HG02840 (cell line): ENCODE results near the gene CCDC158.
"Not testable (repeated sequence)": the region's sequence is repeated elsewhere in the genome, so short reads cannot be mapped to it uniquely, and the experiment has no call there.

Experiments
- ATAC-seq: cut with Tn5 transposase; IDR thresholded peaks from one replicate; pipeline ENCODE4 v1.9.1; 2021; ENCODE audit warnings: mild to moderate bottlenecking, moderate library complexity, moderate number of reproducible peaks; ENCODE audit not compliant: unreplicated experiment, low FRiP score

The CCDC158 gene

DNA sequence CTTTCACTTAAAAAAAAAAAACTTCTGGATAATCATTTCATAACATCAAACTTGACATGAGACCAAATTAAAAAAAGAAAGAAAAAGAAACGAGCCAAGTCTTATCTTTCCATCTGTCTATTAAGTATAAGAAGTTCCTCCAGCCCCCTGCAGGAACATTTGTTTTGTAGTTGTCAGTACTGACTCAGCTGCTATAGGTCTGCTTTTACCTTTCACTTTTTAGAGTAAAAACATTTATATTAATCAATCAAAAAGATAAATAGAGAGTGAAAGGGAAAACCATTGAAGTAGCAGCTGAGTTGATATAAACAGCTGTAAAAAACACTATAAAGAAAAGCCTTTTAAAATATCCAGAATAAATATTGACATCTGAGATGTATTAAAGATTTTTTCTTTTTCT, 46.1 kb downstream of the CCDC158 start:
- ATAC-seq, result no peak

DNA sequence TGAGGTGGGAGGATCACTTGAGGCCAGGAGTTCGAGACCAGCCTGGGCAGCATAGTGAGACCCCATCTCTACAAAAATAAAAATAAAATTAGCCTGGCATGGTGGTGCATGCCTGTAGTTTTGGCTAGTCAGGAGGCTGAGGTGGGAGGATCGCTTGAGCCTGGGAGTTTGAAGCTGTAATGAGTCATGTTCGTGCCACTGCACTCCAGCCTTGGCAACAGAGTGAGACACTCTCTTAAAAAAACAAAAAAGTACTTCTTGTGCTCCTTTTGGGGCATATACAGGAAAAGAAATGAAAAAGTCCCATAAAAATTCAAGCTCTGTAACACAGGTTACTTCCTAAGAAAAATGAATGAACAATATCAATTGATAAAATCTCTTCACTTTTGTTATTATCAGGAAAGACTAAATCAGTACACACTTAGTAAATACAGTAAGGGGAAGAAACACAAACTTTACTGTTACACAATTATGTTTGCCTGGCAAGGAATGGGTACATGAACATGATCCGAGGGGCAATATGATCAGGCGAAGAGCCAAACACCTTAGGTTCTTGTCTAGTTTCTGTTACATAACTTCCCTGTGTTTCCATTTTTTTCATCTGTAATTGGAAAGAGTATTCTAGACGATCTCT, 46.9 kb downstream of the CCDC158 start:
- no peak for ATAC-seq

DNA sequence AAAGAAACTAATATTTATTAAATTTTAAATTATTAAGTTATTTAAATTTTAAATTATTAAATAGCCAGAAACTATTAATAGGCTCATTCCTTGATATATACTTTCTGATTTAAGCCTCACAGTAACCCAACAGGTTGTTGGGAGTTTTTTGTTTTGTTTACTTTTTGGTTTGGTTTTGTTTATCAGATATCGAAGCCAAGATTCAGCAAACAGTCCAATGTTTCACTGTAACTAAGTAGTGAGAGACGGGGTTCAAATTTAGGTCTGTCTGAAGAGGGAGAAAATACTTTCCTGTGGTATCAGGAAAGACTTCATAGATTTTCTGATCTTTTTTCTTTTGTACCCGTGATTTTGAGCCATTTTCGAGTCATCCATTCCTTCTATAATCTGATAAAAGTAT, 54.2 kb downstream of the CCDC158 start:
- ATAC-seq, result no peak

DNA sequence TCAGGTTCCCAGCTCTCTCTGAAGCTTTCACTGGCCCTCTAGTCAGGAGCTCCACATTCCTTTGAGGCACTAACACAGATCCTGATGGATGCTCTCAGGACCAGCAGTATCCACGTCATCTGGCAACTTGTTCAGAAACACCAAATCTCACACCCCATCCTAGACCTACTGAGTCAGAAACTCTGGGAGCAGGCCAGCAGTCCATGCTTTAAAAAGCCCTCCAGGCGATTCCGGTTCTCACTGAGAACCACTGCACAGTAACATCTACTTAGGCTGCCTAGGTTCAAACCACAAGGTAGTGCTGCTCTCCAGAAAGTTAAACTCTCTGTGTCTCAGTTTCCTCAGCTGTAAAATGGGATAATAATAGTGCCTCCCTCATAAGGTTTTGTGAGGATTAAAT, 55.3 kb downstream of the CCDC158 start:
- ATAC-seq, result no peak

DNA sequence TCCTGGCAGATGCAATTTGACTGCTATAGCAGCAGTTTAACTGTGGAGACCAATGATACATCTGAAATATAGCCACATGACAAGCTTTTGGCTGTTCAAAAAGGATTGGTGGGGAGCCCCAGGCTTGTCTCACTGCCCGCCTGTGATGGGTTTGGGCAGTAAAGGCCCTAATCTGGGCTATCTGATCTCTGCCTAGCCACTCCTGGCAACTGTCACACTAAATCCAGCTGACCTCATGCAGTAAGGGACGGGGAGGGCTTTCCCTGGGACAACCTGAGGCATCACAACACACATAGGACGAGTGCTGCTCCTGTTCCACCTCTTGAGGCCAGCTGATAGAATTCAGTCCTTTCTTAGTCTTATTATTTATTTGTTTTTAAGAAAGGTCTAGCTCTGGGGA, 56.2 kb downstream of the CCDC158 start:
- ATAC-seq, result no peak

DNA sequence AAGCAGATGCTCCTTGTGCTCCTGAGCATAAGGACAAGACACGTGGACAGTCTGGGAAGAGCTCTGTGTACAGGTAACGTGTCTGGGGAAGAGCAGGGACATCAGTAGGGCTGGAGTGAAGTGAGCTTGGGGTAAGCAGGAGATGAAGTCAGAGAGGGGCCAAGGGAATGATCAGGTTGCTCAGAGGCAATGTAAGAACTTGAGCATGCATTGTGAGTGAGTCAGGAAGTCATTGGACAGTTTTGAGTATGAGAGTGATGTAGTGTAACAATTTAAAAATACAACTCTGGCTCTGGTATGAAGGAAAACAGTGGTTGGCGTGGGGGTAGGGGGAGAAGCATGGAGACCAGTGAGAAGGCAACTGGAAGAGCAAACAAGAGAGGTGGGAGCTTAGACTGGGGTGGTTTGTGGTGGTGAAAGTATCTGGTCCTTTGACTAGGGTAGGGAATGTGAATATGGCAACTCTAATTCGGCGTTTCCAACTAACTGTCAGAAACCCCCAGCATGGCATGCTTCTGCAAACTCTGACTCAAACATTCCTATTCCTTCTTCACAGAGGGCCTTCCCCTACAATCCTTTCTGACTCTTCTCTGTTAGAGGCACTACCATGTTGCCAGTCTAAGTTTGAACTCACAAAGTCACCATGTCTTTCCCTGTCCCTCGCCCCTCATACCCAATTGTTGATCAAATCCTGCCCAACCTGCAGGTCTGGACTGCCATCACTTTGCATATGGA, 57.2 kb downstream of the CCDC158 start:
- ATAC-seq, result no peak

DNA sequence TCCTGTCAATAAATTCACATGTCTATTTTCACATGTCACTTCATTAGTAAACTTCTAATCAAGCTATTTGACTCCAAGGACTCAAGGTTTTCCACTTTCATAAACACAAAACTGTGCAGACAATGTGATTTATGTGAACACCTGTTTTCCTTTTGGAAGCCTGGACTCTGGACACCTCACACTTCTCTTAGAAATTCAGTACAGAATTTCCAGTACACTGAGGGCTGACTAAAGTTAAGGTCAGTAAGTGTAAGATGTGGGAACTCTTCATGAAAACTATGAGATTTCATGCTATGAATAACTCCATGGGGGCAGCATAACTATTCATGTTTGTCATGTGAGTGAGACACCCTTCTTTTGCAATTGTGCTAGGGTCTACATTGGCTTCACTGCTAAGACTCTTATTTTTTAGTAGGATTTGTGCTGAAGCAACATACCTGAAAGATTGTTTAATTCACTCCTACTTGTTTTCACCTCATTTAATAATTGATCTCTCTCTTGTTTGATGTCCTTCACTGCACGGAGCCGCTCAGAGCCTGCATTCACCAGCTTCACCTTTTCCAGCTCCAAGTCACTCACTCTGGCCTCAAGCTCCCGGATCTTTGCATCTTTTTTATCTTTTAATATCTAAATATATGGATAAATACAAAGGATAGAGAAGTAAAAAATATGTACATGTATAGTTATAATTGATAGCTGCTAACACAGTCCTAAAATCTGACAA, 59.1 kb downstream of the CCDC158 start:
- ATAC-seq, result no peak

DNA sequence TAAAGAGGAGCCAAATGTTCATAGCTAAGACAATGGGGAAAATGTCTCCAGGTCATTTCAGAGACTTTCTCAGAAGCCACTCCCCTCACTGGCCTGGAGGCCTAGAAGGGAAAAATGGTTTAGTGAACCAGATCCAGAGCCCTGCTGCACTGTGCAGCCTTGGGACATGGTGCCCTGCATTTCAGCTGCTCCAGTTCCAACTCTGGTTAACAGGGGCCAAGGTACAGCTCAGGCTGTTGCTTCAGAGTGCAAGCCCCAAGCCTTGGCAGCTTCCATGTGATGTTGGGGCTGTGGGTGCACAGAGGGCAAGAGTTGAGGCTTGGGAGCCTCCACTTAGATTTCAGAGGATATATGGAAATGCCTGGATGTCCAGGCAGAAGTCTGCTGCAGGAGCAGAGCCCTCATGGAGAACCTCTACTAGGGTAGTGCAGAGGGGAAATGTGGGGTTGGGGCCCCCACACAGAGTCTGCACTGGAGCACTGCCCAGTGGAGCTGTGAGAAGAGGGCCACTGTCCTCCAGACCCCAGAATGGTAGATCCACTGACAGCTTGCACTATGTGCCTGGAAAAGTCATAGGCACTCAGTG, 61.0 kb downstream of the CCDC158 start:
- ATAC-seq, result not testable (repeated sequence)

DNA sequence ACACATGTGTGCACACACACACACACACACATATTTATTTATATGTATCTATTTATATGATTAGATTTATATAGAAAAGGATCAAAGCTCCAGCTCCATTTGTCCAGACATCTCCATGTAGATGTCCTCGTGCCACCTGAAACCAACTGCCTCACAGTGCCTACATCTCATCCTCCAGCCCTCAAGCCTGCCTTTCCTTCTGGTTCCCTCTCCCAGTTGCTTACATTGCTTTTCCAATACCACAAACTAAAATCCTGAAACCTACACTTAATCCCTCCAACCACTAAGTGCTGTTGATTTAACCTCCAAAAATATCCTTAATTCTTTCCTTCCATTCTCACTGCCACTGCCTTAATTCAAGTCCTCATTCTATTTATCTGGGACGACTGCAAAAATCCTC, 63.0 kb downstream of the CCDC158 start:
- ATAC-seq, result no peak

DNA sequence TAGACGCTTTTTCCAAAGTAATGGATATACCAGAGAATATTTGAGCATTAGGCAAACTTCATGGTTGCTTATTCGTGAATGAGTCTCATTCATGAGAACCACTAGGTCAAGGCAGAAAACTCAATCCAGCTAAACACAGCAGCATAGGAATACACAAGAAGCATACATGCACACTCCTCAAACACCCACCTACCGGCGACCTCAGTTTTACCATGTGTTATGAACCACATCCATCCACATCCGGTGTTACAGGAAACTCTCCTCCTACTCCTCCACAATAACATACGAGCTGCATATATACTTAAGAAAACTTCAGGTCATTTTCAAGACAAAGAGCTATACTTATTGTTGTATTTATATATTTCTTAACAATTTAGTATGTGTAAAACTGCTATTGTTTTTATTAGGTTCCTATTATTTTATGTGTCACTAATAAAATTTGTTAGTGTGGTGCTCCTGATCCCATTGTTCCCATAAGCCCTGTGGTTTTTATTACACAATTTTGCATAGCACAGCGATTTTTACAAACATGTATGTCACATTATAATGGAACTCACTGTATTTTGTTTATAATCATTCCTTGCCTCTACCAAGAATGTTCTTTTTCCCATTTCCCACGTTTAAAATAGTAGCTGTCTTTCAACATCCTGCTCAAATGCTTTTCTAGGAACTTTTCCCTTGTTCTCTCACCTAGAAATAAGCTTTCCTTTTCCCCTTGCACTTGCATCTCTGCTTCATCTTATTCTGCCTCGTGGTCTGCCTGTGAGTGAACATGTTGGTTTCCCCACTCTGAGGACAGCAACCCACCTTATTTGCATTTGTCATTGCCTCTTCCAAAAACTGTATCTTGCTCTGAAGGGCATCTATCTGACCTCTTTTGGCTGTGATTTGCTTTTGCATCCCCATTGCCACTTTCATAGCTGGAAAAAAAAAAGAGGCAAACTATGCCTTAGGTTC, 66.1 kb downstream of the CCDC158 start:
- no peak for ATAC-seq

DNA sequence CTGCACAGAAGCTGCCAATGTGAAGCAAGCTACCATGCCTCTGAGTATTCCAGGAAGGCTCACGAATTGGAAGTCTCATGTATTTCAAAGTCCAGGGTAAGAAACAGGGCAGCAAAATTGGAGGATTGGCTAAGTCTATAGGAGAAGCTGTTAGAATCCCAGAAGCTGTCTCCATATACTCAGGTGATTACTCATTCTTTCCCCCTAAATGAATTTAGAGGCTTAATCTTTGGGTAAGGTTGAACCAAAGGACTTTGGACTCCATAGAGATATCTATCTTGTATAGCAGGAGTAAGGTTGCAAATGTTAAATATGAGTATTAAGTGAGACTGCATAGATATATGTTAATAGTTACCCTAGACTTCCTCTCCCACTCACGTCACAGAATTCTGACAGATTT, 78.1 kb downstream of the CCDC158 start:
- no peak for ATAC-seq

DNA sequence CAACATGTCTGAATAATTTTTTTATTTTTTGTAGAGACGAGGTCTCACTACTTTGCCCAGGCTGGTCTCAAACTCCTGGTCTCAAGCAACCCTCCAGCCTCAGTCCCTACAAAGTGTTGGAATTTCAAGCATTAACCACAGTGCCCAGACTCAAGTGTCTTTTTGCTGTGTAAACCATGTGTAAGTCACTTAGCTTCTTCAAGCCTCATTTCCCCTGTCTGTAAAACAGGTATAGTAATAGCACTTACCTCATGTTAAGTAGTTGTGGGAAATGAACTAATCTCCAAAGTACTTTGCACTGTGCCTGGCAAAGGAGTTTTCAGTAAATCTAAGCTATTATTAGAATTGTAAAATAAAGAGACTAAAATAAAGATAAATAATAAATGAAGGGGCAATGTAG, 78.8 kb downstream of the CCDC158 start:
- ATAC-seq, result no peak

DNA sequence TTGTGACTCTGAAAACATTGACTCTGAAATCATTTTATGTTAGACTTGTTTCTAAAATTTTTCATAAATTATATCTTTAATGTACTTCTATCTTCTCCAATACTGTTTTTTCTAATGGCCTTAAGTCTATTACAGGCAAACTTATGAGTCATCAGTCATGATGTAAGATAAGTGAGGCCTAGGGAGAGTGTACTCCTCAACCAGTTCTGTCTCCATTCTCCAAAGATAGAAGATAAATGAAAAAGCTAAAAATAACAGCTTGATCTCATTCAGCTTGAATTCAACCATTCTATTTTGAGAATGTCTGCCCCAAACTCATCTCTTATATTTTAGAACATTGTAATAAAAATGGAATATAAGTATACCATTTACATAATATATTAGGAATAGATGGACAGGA, 79.9 kb downstream of the CCDC158 start:
- no peak for ATAC-seq

DNA sequence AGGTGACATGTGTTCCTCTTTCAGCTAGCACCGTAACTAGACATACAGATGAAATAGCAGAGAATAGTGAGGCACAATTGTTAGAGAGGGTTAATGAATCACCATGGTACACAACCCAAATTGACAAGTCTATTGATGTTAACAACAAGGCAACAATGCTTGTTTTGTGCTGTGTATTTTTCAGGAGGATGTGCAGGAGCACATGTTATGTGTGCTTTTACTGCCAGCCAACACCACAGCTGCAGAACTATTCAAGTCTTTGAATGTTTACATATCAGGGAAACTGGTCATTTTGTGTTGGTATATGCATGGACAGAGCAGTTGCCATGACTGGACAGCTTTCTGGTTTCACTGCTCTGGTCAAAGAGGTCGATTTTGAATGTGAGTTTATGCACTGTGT, 81.6 kb downstream of the CCDC158 start:
- no peak for ATAC-seq

DNA sequence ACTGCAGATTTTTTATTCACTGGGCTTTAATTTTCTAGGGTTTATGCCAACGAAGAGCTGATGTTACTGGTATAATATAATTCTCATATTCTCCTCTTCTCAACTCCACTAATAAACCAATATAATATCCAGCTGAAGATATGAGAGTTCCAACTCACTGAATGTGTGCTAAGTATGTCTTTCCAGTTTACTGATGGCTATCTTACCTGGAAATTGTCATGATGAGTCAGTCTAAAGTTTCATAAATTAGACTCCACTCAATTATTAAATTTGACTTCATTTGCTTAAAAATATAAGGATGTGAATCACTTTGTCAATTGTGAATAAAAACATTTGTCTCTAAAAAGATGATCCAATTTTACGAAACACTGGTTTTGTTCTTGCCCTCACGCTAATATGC, 86.1 kb downstream of the CCDC158 start:
- no peak for ATAC-seq

DNA sequence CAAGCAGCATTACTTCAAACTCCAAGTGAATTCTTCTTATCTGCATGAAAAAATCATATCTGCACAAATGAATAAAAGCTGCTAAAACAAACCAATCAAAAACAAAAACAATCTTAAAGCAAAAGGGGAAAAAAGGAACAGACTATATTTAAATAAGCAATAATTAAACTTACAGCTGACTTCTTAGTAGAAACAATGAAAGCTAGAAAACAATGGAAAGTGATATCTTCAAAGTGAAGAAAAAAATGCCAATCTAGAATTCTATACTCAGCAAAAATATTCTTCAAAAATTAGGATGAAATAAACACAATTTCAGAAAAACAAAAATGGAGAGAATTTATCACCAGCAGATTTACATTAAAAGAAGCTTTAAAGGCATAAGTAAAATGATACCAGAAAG, 94.4 kb downstream of the CCDC158 start:
- ATAC-seq, result no peak

DNA sequence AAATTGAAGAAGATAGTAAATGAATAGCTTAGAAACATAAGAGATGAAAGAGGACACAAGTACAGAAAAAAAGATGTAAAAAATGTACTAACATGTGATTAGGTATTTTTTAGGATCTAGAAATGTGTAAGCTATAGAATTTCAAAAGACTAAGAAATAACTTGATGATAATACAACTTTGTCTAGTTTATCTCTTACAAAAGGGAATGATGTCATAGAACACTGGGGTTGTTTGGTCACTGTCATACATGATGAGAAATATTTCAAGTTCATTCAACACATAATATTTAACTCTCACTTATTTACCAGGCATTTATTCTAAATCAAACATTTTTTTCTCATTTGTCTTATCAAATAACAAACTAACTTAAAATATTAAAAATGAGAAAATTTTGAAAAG, 95.9 kb downstream of the CCDC158 start:
- no peak for ATAC-seq

DNA sequence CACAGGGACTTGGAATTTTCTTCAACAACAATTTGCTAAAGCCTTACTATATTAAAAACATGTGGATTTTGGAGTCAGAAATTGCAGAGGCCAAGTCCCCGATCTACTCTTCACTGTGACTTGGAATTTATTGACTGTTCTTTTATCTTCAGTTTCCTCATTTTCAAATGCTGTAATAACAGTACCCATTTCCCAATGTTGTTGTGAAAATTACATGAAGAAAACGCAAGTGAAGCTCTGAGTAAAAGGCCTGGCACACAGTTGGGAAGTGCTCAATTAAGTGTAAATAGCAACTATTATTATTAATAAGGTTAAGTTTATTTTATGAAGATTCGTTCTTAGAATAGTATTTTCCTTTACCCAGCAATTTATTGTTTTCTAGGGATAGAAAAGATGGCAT, 98.7 kb downstream of the CCDC158 start:
- ATAC-seq, result no peak

DNA sequence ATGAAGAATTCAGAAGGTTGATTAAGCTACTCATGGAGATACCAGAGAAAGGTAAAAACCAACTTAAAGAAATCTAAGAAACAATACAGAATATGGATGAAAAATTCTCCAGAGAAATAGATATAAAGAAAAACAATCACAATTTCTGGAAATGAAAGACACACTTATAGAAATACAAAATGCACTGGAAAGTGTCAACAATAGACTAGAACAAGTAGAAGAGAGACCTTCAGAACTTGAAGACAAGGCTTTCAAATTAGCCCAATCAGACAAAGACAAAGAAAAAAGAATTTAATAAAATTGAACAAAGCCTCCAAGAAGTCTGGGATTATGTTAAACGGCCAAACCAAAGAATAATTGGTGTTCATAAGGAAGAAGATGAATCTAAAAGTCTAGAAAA, 104.8 kb downstream of the CCDC158 start:
- ATAC-seq, result no peak

DNA sequence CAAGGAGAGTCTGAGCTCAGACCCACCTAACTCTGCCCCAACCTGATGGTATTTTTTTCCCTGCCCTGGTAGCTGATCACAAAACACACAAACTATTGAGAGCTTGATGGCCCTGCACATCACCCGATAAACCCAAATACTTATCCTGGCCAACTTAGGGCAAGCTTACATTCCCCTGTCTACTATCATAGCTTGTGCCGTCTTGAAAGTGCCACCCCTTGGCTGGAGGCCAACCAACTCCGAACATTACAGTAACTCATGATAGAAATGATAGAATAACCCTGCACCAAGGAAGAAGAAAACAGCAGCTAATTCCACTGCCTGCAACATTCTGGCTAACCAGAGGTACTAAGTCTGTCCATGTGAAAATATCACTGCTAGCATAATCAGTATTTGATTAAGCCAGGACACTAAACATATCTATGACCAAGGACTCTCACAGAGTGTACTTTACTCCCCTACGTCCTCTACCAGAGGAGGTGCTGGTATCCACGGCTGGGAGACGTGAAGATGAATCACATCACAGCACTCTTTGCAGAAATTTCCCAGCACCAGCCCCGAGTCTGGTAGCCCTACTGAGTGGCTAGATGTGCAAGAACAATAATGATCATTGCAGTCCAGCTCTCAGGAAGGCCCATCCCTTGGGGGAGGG, 105.5 kb downstream of the CCDC158 start:
- no peak for ATAC-seq
